ENCODE data around the gene AUH. TPM values are rescaled to one million over a fixed set of nuclear protein-coding genes. Genes with fewer than 3 reads are reported as not detected.

Gene AUH
- total RNA-seq, 4 donors from 2014 or later: 26.4 to 34.3 (median 31.2) TPM

DNA sequence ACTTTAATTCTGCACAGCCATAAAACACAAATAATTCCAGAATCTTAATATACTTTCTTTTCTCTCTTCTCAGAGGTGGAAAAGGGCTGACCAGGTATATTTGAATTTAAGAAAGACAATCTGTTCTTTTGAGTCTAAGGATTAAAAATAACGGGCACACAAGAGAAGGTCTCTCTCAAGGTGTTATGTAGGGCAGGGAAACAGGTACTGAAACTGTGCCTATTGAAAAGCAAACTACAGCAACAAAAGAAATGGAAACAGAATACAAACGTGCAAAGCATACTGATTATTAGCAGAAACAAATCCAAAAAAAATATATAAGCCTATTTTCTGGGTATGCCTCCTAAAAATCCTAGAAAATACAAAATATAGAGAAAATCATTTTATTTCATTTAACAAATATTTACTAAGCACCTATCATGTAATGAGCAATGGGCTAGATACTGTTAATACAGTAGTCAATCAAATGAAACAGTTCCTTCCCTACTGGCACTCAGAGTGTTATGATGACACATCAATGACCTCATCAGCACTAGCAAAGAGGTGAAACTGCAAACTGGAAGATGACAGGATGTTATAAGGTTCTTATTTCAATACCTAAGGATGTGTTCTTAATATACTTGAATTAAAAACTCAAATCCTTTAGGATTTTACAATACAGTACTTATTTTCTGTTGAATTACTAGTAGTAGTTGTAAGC, 87.7 kb downstream of the AUH start:
- DNase-seq (ENCODE audit: low spot score) (no peak), ATAC-seq (ENCODE audit: low FRiP score) (no peak)
- TF ChIP-seq, protein P1, sequence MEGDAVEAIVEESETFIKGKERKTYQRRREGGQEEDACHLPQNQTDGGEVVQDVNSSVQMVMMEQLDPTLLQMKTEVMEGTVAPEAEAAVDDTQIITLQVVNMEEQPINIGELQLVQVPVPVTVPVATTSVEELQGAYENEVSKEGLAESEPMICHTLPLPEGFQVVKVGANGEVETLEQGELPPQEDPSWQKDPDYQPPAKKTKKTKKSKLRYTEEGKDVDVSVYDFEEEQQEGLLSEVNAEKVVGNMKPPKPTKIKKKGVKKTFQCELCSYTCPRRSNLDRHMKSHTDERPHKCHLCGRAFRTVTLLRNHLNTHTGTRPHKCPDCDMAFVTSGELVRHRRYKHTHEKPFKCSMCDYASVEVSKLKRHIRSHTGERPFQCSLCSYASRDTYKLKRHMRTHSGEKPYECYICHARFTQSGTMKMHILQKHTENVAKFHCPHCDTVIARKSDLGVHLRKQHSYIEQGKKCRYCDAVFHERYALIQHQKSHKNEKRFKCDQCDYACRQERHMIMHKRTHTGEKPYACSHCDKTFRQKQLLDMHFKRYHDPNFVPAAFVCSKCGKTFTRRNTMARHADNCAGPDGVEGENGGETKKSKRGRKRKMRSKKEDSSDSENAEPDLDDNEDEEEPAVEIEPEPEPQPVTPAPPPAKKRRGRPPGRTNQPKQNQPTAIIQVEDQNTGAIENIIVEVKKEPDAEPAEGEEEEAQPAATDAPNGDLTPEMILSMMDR (IDR thresholded peaks at IDR 0.05): no peak

DNA sequence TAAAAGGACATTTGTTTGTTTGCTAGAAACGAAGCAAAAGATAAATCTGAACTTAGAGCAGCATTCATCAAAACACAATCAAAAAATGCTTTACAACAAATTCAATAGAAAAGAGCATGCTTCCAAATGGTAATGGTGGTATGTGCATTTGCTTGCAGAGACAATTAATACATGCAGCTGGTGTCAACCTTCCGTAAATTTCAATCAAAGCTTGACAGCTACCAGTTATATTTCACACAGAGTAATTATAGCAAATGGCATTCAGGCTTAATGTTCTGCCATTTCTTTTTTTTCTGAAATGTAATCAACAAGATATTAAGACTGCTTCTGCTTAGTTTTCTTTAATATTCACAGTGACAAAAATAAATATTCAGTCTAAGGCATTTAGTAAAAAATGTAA, 90.6 kb downstream of the AUH start:
- TF ChIP-seq, protein P1 (IDR thresholded peaks at IDR 0.05): no peak
- no peak for ATAC-seq (ENCODE audit: low FRiP score)

DNA sequence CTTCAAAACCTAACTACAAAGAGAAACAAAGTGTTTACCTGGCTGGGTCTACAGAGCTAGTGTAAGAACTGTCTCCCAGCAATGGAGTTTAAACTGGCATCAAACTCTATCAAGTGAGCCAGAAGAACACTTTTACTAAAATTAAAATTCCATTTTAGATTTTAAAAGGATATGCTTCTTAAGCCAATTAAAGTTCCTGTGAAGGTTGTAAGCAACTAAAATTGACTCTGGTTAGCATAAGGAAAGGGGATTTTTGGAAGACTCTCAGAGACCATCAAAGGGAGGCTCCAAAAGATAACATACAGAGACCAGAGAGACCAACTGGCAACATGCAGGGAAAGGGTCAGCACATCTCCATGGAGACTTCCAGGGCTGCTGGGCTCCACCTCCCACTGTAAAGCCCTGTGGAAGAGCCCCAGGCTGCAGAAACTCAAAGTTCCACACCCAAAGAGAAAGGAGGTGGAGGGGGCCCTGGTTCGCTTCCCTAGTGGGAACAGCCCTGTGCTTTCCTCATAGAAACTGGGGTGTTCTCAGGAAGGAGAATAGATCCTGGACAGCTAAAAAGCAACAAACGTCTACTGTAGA, 91.7 kb downstream of the AUH start:
- ATAC-seq (ENCODE audit: low FRiP score) (no peak), DNase-seq (ENCODE audit: low spot score) (no peak)
- TF ChIP-seq, protein P1 (IDR thresholded peaks at IDR 0.05): no peak

More for the DNA sequence above, 90.6 kb downstream of the AUH start:
- no peak for DNase-seq (ENCODE audit: low spot score)

DNA sequence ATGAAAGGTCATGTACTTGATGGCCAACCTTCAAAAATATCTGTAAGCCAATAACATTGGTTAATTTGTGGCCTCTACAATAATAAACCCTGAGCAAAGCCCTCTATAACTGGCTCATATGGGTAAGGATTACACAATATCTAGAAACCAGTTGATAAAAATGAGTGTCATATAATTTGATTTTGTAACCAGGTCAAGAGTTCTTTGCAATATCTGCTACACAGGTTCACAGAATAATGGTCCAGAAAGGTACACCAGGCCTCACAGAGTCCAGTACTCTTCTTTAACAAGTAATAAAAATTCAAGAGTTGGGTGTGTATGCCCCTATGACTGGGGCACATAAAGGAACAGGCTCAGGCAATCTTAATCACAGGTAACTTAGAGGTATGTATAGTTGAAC, 95.3 kb downstream of the AUH start:
- TF ChIP-seq, protein P1 (IDR thresholded peaks at IDR 0.05): no peak
- ATAC-seq (ENCODE audit: low FRiP score): no peak
- no peak for DNase-seq (ENCODE audit: low spot score)

DNA sequence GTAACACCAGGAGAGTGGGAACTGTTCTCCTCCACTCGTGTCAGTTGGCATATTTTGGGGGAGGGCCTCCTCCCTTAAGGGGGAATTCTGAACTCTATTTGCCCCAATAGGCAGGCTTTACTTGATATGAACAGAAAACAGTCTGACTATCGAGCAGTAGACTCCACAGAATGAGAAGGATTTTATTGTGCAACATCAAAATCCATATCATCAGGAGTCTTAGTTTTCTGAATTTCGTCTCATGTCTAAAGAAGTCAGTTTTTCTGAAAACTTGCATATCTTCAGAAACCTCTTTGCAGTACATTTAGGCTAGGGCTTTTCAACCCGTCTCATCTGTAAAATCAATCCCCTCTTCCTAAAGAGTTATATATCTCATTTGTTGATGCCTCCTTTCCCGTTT, 96.2 kb downstream of the AUH start:
- no peak for ATAC-seq (ENCODE audit: low FRiP score)
- TF ChIP-seq, protein P1 (IDR thresholded peaks at IDR 0.05): no peak

DNA sequence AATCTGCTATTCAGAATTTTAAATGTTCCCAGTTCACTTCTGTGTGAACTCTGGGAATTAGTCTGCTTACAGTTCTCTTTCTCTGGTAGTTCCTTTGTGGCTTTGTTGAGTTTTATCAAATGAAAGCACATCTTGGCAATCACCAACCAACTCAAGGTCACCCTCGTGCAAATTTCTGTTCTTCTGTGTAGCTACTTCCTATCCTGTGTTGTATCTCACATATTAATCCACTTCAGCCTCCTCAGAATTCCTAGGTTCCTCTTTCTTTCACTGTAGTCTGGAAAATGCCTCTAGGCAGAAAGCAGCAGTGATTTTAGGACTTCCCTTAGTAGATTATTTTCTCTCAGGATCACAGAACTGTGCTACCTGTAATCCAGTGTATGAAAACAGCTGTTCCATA, 100.3 kb downstream of the AUH start:
- ATAC-seq (ENCODE audit: low FRiP score): no peak
- TF ChIP-seq, protein P1 (IDR thresholded peaks at IDR 0.05): no peak
- no peak for DNase-seq (ENCODE audit: low spot score)

More for the DNA sequence above, 96.2 kb downstream of the AUH start:
- DNase-seq (ENCODE audit: low spot score): no peak

DNA sequence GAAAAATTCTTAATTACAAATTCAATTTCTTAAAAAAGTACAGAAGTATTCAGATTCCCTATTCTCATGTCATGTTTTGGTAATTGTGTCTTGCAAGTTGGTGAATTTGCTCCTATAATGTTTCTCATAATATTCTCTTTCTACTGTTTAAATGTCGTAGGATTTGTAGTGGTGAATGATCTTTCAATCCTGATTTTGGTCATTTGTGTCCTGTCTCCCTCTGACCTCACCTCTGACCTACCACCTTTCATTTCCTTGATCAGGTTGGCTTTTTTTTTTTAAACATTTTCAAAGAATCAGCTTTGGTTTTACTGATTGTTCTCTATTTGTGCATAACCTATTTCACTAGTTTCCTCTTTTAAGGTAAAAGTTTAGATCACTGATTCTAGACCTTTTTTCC, 102.6 kb downstream of the AUH start:
- TF ChIP-seq, protein P1 (IDR thresholded peaks at IDR 0.05): no peak
- no peak for DNase-seq (ENCODE audit: low spot score)
- no peak for ATAC-seq (ENCODE audit: low FRiP score)

All from omental fat pad (tissue), 4 donors.